ENCODE data around the gene MRFAP1.
A peak's percentile ranks its signal among the peaks of the same experiment; 100 is the strongest.
"Not testable (repeated sequence)": the region's sequence is repeated elsewhere in the genome, so short reads cannot be mapped to it uniquely, and the experiment has no call there.

Gene MRFAP1

GRCh38 chr4:6641164-6641970, 882 bp downstream of the MRFAP1 start:
- peak; percentile 55 to 64 for DNase-seq

GRCh38 chr4:6641971-6642320, 1.5 kb downstream of the MRFAP1 start:
- DNase-seq = no peak

GRCh38 chr4:6643141-6643847, 2.8 kb downstream of the MRFAP1 start:
- no peak for DNase-seq

GRCh38 chr4:6644792-6645530, 4.5 kb downstream of the MRFAP1 start:
- DNase-seq = no peak

GRCh38 chr4:6647169-6647568, 6.7 kb downstream of the MRFAP1 start:
- no peak for DNase-seq

GRCh38 chr4:6647582-6648230, 7.2 kb downstream of the MRFAP1 start:
- DNase-seq = no peak

GRCh38 chr4:6649216-6649615, 8.7 kb downstream of the MRFAP1 start:
- no peak for DNase-seq

- not testable (repeated sequence) for DNase-seq
Measured at GRCh38 chr4:6654211-6654610, 13.7 kb downstream of the MRFAP1 start.

- not testable (repeated sequence) for DNase-seq
Measured at GRCh38 chr4:6655291-6655690, 14.8 kb downstream of the MRFAP1 start.

- no peak for DNase-seq
Measured at GRCh38 chr4:6655924-6656323, 15.4 kb downstream of the MRFAP1 start.

- no peak for DNase-seq
Measured at GRCh38 chr4:6657242-6658208, 17.0 kb downstream of the MRFAP1 start.

GRCh38 chr4:6658209-6658595, 17.7 kb downstream of the MRFAP1 start:
- DNase-seq = no peak

GRCh38 chr4:6658597-6659075, 18.2 kb downstream of the MRFAP1 start:
- DNase-seq = peak; percentile 48 to 65

- no peak for DNase-seq
Measured at GRCh38 chr4:6659897-6660296, 19.4 kb downstream of the MRFAP1 start.

GRCh38 chr4:6660430-6660829, 19.9 kb downstream of the MRFAP1 start:
- no peak for DNase-seq

GRCh38 chr4:6662591-6662990, 22.1 kb downstream of the MRFAP1 start:
- DNase-seq = no peak

- DNase-seq = no peak
Measured at GRCh38 chr4:6663596-6664393, 23.3 kb downstream of the MRFAP1 start.

GRCh38 chr4:6665320-6665654, 24.8 kb downstream of the MRFAP1 start:
- no peak for DNase-seq

- no peak for DNase-seq
Measured at GRCh38 chr4:6668391-6668790, 27.9 kb downstream of the MRFAP1 start.

GRCh38 chr4:6671648-6672047, 31.2 kb downstream of the MRFAP1 start:
- DNase-seq = no peak

- DNase-seq = no peak
Measured at GRCh38 chr4:6672131-6672530, 31.6 kb downstream of the MRFAP1 start.
